ENCODE results near the gene ZNF474. TPM values are rescaled to one million over a fixed set of nuclear protein-coding genes. Genes with fewer than 3 reads are reported as not detected.

Gene ZNF474
- total and polyA plus RNA-seq, 2 of the 4 experiments (the other 2 are of a cell fraction) = 0.24 to 0.54 TPM

DNA sequence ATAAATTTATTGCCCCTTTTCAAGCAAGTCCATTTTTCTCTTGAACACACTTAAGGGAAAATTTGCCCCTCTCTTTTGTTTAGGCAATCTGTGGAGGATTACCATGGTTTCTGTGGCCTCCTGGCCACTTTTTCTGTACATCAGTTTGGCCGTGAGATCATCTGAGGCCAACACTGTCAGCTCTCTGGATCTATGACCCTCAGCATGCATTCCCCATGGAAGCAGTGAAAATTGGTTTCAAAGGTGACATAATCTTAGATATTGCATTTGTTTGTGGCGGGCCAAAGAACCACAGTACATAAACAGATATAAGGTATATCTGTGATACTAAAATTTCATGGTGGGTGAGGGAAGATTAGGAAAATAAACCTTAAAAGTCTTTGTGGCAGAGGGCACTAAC, 4.6 kb upstream of the ZNF474 start:
- POLR2A ChIA-PET (ENCODE audit: unreplicated experiment) = interaction anchor here (0.6 kb wide), 1 partner anchor 159 kb away, joined by 3 read pairs; no protein-coding TSS in a partner anchor

More for the DNA sequence above, 4.6 kb upstream of the ZNF474 start:
- no peaks in the 10 kb centered on the region for H3K36me3 ChIP-seq (ENCODE audit: control insufficient read depth, insufficient read depth, low read length)
- H2BK120ac ChIP-seq (ENCODE audit: low read depth, low read length) = peak overlapping the region; percentile 43; the same call in 1 of the 2 replicates
- no peak overlapping the region for H2AFZ ChIP-seq (replicated peaks; ENCODE audit: low read length, poor library complexity)
- no peaks in the 10 kb centered on the region for H3K9me3 ChIP-seq (ENCODE audit: control insufficient read depth, insufficient read depth, low read length)
- intact Hi-C loops (cut with micrococcal nuclease) (no loop called here), in situ Hi-C loops (cut with MboI; ENCODE audit: low sequenced_read_pairs) (no loop called here), dilution Hi-C loops (cut with HindIII; ENCODE audit: low sequenced_read_pairs, unreplicated experiment) (no loop called here)
- peaks cover 17% of the 10 kb centered on the region for H3K4me1 ChIP-seq (ENCODE audit: control insufficient read depth, insufficient read depth, low read length)
- H3K9ac ChIP-seq (ENCODE audit: low read depth, low read length) = no peak overlapping the region
- H3K14ac ChIP-seq (replicated peaks; ENCODE audit: low read depth, low read length) = peak overlapping the region; percentile 48; the same call in 1 of the 2 replicates
- TF ChIP-seq, protein P1, sequence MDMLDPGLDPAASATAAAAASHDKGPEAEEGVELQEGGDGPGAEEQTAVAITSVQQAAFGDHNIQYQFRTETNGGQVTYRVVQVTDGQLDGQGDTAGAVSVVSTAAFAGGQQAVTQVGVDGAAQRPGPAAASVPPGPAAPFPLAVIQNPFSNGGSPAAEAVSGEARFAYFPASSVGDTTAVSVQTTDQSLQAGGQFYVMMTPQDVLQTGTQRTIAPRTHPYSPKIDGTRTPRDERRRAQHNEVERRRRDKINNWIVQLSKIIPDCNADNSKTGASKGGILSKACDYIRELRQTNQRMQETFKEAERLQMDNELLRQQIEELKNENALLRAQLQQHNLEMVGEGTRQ (IDR thresholded peaks at IDR 0.05; ENCODE audit: low read depth, low read length) = no peak
- no peak for TF ChIP-seq NFE2L2 (IDR thresholded peaks at IDR 0.05; ENCODE audit: low read depth, low read length)
- no peak for TF ChIP-seq SMC3 (IDR thresholded peaks at IDR 0.05; ENCODE audit: low read depth, low read length)
- no peak for TF ChIP-seq FOS (IDR thresholded peaks at IDR 0.05; ENCODE audit: low read depth, low read length)
- TF ChIP-seq MXI1 (IDR thresholded peaks at IDR 0.05; ENCODE audit: borderline replicate concordance, low read depth, low read length) = no peak
- TF ChIP-seq, protein P2, sequence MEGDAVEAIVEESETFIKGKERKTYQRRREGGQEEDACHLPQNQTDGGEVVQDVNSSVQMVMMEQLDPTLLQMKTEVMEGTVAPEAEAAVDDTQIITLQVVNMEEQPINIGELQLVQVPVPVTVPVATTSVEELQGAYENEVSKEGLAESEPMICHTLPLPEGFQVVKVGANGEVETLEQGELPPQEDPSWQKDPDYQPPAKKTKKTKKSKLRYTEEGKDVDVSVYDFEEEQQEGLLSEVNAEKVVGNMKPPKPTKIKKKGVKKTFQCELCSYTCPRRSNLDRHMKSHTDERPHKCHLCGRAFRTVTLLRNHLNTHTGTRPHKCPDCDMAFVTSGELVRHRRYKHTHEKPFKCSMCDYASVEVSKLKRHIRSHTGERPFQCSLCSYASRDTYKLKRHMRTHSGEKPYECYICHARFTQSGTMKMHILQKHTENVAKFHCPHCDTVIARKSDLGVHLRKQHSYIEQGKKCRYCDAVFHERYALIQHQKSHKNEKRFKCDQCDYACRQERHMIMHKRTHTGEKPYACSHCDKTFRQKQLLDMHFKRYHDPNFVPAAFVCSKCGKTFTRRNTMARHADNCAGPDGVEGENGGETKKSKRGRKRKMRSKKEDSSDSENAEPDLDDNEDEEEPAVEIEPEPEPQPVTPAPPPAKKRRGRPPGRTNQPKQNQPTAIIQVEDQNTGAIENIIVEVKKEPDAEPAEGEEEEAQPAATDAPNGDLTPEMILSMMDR (conservative IDR thresholded peaks at IDR 0.05; ENCODE audit: low read depth, low read length) = no peak
- TF ChIP-seq MAFK (IDR thresholded peaks at IDR 0.05; ENCODE audit: low read depth, low read length) = no peak
- TF ChIP-seq RCOR1 (IDR thresholded peaks at IDR 0.05; ENCODE audit: insufficient replicate concordance, low read length) = no peak
- TF ChIP-seq CEBPB (IDR thresholded peaks at IDR 0.05; ENCODE audit: low read depth, low read length) = no peak
- no peak for TF ChIP-seq RAD21 (IDR thresholded peaks at IDR 0.05; ENCODE audit: low read length)
- TF ChIP-seq RFX5 (IDR thresholded peaks at IDR 0.05; ENCODE audit: low read depth, low read length) = no peak
- H3K4me3 ChIP-seq (ENCODE audit: insufficient read depth, low read depth, low read length) = no peak overlapping the region
- no TSS peak for BruUV-seq (replicated peaks)
- H3K18ac ChIP-seq (ENCODE audit: low read depth, low read length) = peak overlapping the region; percentile 45; the same call in 1 of the 2 replicates
- H3K9me1 ChIP-seq (ENCODE audit: insufficient read depth, low read length) = 0 out of 2 replicates have a peak, but pooled peaks cover 3% of the 10 kb centered on the region
- no peak overlapping the region for H3K56ac ChIP-seq (ENCODE audit: extremely low read depth, insufficient read depth, low read length)
- H4K5ac ChIP-seq (ENCODE audit: low read depth, low read length) = no peak overlapping the region
- H3K27me3 ChIP-seq (ENCODE audit: control insufficient read depth, insufficient read depth, low read length) = no peaks in the 10 kb centered on the region
- no peaks in the 10 kb centered on the region for H3K79me1 ChIP-seq (ENCODE audit: low read depth in 1 of 2, low read length in 2 of 2)
- no peak for ATAC-seq (ENCODE audit: low read depth)
- no peak overlapping the region for H2AK5ac ChIP-seq (ENCODE audit: low read depth, low read length)
- H3K4ac ChIP-seq (ENCODE audit: low read depth, low read length) = peak overlapping the region; percentile 41; the same call in 1 of the 2 replicates
- H2BK20ac ChIP-seq (ENCODE audit: low read depth, low read length) = no peak overlapping the region
- no peak overlapping the region for H4K91ac ChIP-seq (ENCODE audit: insufficient read depth, low read depth, low read length)
- no peak overlapping the region for H3K4me2 ChIP-seq (ENCODE audit: low read depth, low read length)
- no peak overlapping the region for H2BK15ac ChIP-seq (ENCODE audit: low read depth, low read length)
- no CpG with 5 or more reads among the region's 2 CpGs for WGBS, 2 experiments (ENCODE audit: extremely low coverage in 2 of 2, insufficient read length in 1 of 2)
- H2BK5ac ChIP-seq (ENCODE audit: low read depth, low read length, poor library complexity, severe bottlenecking) = no peak overlapping the region
- no peak overlapping the region for H2AK9ac ChIP-seq (replicated peaks; ENCODE audit: low read depth, low read length, poor library complexity)
- DNase-seq = no peak
- CTCF ChIA-PET = interaction anchor here (0.7 to 1.0 kb wide), 2 partner anchors 10 to 22 kb away, joined by 3 to 4 read pairs; no protein-coding TSS in a partner anchor
- H4K8ac ChIP-seq (ENCODE audit: low read depth in 2 of 2, low read length in 2 of 2) = no peak overlapping the region
- H3K23ac ChIP-seq (ENCODE audit: low read depth, low read length) = no peak overlapping the region
- no peak overlapping the region for H3K27ac ChIP-seq (ENCODE audit: insufficient read depth, low read length)
- H4K20me1 ChIP-seq (ENCODE audit: insufficient read depth, low read length) = no peaks in the 10 kb centered on the region
